GM23338 (cell line): Measurements from ENCODE around the gene PDX1. TPM values are rescaled to one million over a fixed set of nuclear protein-coding genes. Genes with fewer than 3 reads are reported as not detected.
A peak's percentile ranks its signal among the peaks of the same experiment; 100 is the strongest.

Source experiments
- ATAC-seq: fragments of 200-7000 bp; cut with Tn5 transposase; 3 replicates; pipeline ENCODE4 v1.9.1; 2020
- DNase-seq: peaks from one replicate; pipeline ENCODE4 v3.0.0-alpha.2; 2015; ENCODE audit warnings: low spot score
- H2AFZ ChIP-seq: fragments of 200-600 bp; sonication (generic); 2 replicates; pipeline ENCODE4 v1.8.0; 2016; ENCODE audit warnings: antibody characterized with exemption, mild to moderate bottlenecking, moderate library complexity
- H3F3A ChIP-seq: fragments of 200-600 bp; sonication (generic); replicated peaks from 2 replicates; pipeline ENCODE4 v1.8.0; 2017; ENCODE audit warnings: antibody characterized with exemption, mixed run types, low read depth
- H3K27ac ChIP-seq: fragments of 200-600 bp; sonication (generic); 2 replicates; pipeline ENCODE4 v1.6.1; 2016; ENCODE audit warnings: low read depth
- H3K27me3 ChIP-seq: fragments of 200-600 bp; sonication (generic); 2 replicates; pipeline ENCODE4 v1.8.0; 2016; ENCODE audit warnings: mild to moderate bottlenecking, mixed run types, moderate library complexity; ENCODE audit not compliant: insufficient read depth
- H3K36me3 ChIP-seq: fragments of 200-600 bp; sonication (generic); 2 replicates; pipeline ENCODE4 v1.8.0; 2016; ENCODE audit warnings: mild to moderate bottlenecking; ENCODE audit not compliant: insufficient read depth
- H3K4me1 ChIP-seq: fragments of 200-600 bp; sonication (generic); 2 replicates; pipeline ENCODE4 v1.8.0; 2016; ENCODE audit warnings: mild to moderate bottlenecking, moderate library complexity; ENCODE audit not compliant: insufficient read depth
- H3K4me2 ChIP-seq: fragments of 200-600 bp; sonication (generic); 2 replicates; pipeline ENCODE4 v1.7.1; 2017; ENCODE audit warnings: mixed run types
- H3K4me3 ChIP-seq: fragments of 200-600 bp; sonication (generic); 2 replicates; pipeline ENCODE4 v1.6.1; 2016; ENCODE audit warnings: mixed run types
- H3K79me2 ChIP-seq: fragments of 200-600 bp; sonication (generic); replicated peaks from 2 replicates; pipeline ENCODE4 v1.8.0; 2017; ENCODE audit warnings: mild to moderate bottlenecking; ENCODE audit not compliant: insufficient read depth
- H3K9me2 ChIP-seq: fragments of 200-600 bp; sonication (generic); 2 replicates; pipeline ENCODE4 v1.8.0; 2017; ENCODE audit not compliant: insufficient read depth
- H4K20me1 ChIP-seq: fragments of 200-600 bp; sonication (generic); replicated peaks from 2 replicates; pipeline ENCODE4 v1.8.0; 2017; ENCODE audit warnings: mild to moderate bottlenecking; ENCODE audit not compliant: insufficient read depth
- H3K27ac Mint-ChIP-seq: 2 replicates; pipeline ENCODE4 v1.8.0; 2020; ENCODE audit warnings: inconsistent platforms, mild to moderate bottlenecking, moderate library complexity, mixed read lengths
- H3K27me3 Mint-ChIP-seq: 3 replicates; pipeline ENCODE4 v1.8.0; 2022; ENCODE audit warnings: low read depth, mild to moderate bottlenecking, moderate library complexity, mixed read lengths, inconsistent platforms; ENCODE audit not compliant: insufficient read depth, poor library complexity
- H3K36me3 Mint-ChIP-seq: 3 replicates; pipeline ENCODE4 v1.8.0; 2021; ENCODE audit warnings: low read depth, mild to moderate bottlenecking, inconsistent platforms, moderate library complexity, mixed read lengths
- H3K4me1 Mint-ChIP-seq: 3 replicates; pipeline ENCODE4 v1.8.0; 2020; ENCODE audit warnings: mild to moderate bottlenecking, inconsistent platforms, mixed read lengths
- H3K4me3 Mint-ChIP-seq: 3 replicates; pipeline ENCODE4 v1.8.0; 2021; ENCODE audit warnings: moderate library complexity, mild to moderate bottlenecking, inconsistent platforms, mixed read lengths
- H3K9me3 Mint-ChIP-seq: 3 replicates; pipeline ENCODE4 v1.8.0; 2020; ENCODE audit warnings: moderate library complexity, mild to moderate bottlenecking, inconsistent platforms, mixed read lengths
- EZH2 ChIP-seq: fragments of 200-600 bp; sonication (generic); IDR thresholded peaks from one replicate; pipeline ENCODE4 v1.8.0; 2017; ENCODE audit warnings: antibody characterized with exemption, mild to moderate bottlenecking, low read depth; ENCODE audit not compliant: unreplicated experiment
- EZH2phosphoT487 ChIP-seq: fragments of 200-600 bp; sonication (generic); IDR thresholded peaks from one replicate; pipeline ENCODE4 v1.8.1; 2018; ENCODE audit warnings: antibody characterized with exemption; ENCODE audit not compliant: unreplicated experiment
- JUNB ChIP-seq: IDR thresholded peaks from one replicate; pipeline ENCODE4 v1.6.1; 2016; ENCODE audit warnings: antibody characterized with exemption; ENCODE audit not compliant: unreplicated experiment
- NANOG ChIP-seq: IDR thresholded peaks from 2 replicates; pipeline ENCODE4 v1.6.1; 2016; ENCODE audit warnings: antibody characterized with exemption, borderline replicate concordance
- POLR2AphosphoS5 ChIP-seq: IDR thresholded peaks from 2 replicates; pipeline ENCODE4 v1.6.1; 2016; ENCODE audit warnings: antibody characterized with exemption, low read depth
- STAT1 ChIP-seq: IDR thresholded peaks from one replicate; pipeline ENCODE4 v1.6.1; 2016; ENCODE audit warnings: antibody characterized with exemption; ENCODE audit not compliant: unreplicated experiment
- polyA plus RNA-seq: library from polyadenylated mRNA; unstranded; fragments of >200 nt; fragmentation: Nextera tagmentation; extraction: Ambion mirVana; gene quantifications from 2 replicates; pipeline ENCODE4 v1.2.1, GENCODE V29; 2016
- total RNA-seq: library from RNA; depleted of rRNA; stranded (reverse); fragments of >200 nt; shearing (Covaris generic); gene quantifications from 2 replicates; pipeline ENCODE4 v1.2.3, GENCODE V29; 2014
- TF ChIP-seq, protein P1 (sequence below): IDR thresholded peaks from one replicate; pipeline ENCODE4 v1.6.1; 2018; ENCODE audit warnings: antibody characterized with exemption; ENCODE audit not compliant: unreplicated experiment

The PDX1 gene
- total and polyA plus RNA-seq, 2 experiments from 2014 or later = not detected

DNA sequence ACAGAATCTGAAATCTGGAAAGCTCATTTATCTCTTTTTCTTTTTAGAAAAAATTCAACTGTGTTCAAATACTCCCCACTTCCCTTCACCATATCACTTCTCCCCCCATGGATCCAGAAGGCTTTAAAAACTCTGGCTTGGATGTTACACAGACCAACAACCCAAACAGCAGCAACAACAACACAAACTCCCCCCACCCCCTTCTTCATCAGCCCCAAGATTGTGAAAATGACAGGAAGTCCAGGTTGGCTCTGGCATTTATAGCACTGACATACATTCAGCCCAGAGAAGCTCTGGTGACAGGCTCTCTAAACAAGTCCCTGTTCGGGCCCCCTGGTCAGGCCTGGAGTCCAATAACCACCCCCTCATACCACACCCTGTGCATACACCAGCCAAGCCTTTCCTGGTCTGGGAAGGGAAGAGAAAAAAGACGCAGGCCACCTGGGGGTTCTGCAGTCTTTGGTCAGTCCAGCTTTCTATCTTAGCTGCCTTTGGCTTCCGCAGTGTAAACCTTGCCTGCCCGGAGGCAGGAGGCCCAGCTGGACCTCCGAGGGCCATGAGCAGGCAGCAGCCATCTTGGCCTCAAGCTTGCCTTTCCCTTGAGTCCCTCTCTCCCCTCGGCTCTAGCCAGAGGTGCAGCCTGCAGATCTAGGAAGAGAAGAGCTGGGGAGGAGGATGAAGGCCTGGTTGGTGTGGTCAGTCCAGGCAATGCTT, 42.5 kb downstream of the PDX1 start:
- Mint-ChIP-seq H3K27me3 (peaks cover 99% of the 10 kb centered on the region), H3K36me3 (no peaks in the 10 kb centered on the region), H3K9me3 (no peaks in the 10 kb centered on the region; the same call in 2 of the 3 replicates), H3K4me1 (peaks cover 44% of the 10 kb centered on the region), H3K27ac (no peak overlapping the region), H3K4me3 (peak overlapping the region; percentile 60)
- Histone ChIP-seq H3K79me2 (no peaks in the 10 kb centered on the region), H2AFZ (no peak overlapping the region), H4K20me1 (peaks cover 35% of the 10 kb centered on the region), H3K4me3 (peak overlapping the region; percentile 55), H3K9me2 (no peaks in the 10 kb centered on the region), H3K36me3 (no peaks in the 10 kb centered on the region), H3F3A (peaks cover 46% of the 10 kb centered on the region), H3K27me3 (peaks cover 100% of the 10 kb centered on the region), H3K4me2 (peak overlapping the region; percentile 82), H3K27ac (no peak overlapping the region), H3K4me1 (peaks cover 56% of the 10 kb centered on the region)
- DNase-seq (peak; percentile 56), ATAC-seq (no peak)
- peak; percentile 43 for TF ChIP-seq EZH2
- no peak for TF ChIP-seq STAT1

DNA sequence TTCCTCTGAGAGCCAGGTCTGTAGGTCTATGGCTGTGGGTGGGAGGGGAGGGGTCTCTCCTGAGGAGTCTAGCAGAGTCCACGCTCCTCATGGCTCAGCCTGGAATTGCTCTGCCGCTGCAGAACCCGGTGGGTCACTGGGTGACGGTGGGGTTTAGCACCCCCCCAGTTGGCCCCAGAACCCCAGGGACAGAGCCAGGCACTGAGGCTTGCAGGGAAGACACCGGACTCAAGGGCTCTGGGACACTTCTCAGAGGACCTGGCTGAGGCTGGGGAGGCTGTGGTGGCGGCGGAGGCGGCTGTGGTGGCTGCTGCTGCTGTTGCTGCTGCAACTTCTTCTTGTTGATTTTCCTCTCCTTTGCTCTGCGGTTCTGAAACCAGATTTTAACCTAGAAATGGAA, 43.2 kb downstream of the PDX1 start:
- H3K36me3 Mint-ChIP-seq = no peaks in the 10 kb centered on the region; the same call in 2 of the 3 replicates
- Histone ChIP-seq H2AFZ (no peak overlapping the region), H3K36me3 (no peaks in the 10 kb centered on the region), H3K9me2 (no peaks in the 10 kb centered on the region), H4K20me1 (peaks cover 38% of the 10 kb centered on the region), H3K79me2 (no peaks in the 10 kb centered on the region), H3K27me3 (peaks cover 100% of the 10 kb centered on the region), H3F3A (peaks cover 47% of the 10 kb centered on the region), H3K27ac (no peak overlapping the region), H3K4me2 (peak overlapping the region; percentile 82; the same call in 1 of the 2 replicates), H3K4me1 (peaks cover 61% of the 10 kb centered on the region), H3K4me3 (0 out of 2 replicates have a peak overlapping the region, but pooled peaks have one; percentile 55)
- TF ChIP-seq EZH2phosphoT487 (peak; percentile 8), EZH2 (no peak)
- H3K27me3 Mint-ChIP-seq = peaks cover 99% of the 10 kb centered on the region
- ATAC-seq = no peak
- no peak overlapping the region for H3K27ac Mint-ChIP-seq
- no peak for DNase-seq
- H3K9me3 Mint-ChIP-seq = no peaks in the 10 kb centered on the region; the same call in 2 of the 3 replicates
- H3K4me1 Mint-ChIP-seq = peaks cover 51% of the 10 kb centered on the region
- H3K4me3 Mint-ChIP-seq = peak overlapping the region; percentile 30; the same call in 1 of the 3 replicates

DNA sequence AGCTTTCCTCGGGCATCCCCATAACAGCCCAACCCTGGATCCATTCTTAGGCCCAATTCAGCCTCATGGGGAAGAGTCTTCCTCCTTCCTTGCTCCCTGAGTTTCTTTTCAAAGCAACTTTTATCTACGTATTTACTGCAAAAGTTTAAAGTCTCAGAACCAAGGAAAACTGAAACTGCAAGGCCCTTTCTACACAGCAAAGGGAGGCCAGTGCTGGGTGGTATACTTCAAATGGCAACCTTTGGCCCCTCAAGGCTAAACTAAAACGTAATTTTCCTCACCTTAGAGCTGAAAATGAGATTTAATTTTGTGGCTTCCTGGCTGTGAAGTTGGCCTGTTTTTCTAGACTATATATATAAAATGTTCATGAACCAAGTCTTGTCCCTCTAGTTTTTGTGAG, 43.7 kb downstream of the PDX1 start:
- Mint-ChIP-seq H3K27me3 (peaks cover 99% of the 10 kb centered on the region), H3K4me1 (peaks cover 52% of the 10 kb centered on the region), H3K9me3 (no peaks in the 10 kb centered on the region; the same call in 2 of the 3 replicates), H3K36me3 (no peaks in the 10 kb centered on the region; the same call in 2 of the 3 replicates), H3K27ac (no peak overlapping the region), H3K4me3 (no peak overlapping the region; the same call in 2 of the 3 replicates)
- Histone ChIP-seq H3K27me3 (peaks cover 100% of the 10 kb centered on the region), H3K4me2 (no peak overlapping the region; the same call in 1 of the 2 replicates), H3K27ac (no peak overlapping the region), H3K36me3 (no peaks in the 10 kb centered on the region), H3K79me2 (no peaks in the 10 kb centered on the region), H4K20me1 (peaks cover 35% of the 10 kb centered on the region), H3K9me2 (no peaks in the 10 kb centered on the region), H2AFZ (no peak overlapping the region), H3K4me3 (0 out of 2 replicates have a peak overlapping the region, but pooled peaks have one; percentile 55), H3F3A (peaks cover 47% of the 10 kb centered on the region), H3K4me1 (peaks cover 61% of the 10 kb centered on the region)
- no peak for DNase-seq
- ATAC-seq = no peak
- TF ChIP-seq NANOG = no peak
- no peak for TF ChIP-seq STAT1
- no peak for TF ChIP-seq EZH2phosphoT487
- TF ChIP-seq, protein P1, sequence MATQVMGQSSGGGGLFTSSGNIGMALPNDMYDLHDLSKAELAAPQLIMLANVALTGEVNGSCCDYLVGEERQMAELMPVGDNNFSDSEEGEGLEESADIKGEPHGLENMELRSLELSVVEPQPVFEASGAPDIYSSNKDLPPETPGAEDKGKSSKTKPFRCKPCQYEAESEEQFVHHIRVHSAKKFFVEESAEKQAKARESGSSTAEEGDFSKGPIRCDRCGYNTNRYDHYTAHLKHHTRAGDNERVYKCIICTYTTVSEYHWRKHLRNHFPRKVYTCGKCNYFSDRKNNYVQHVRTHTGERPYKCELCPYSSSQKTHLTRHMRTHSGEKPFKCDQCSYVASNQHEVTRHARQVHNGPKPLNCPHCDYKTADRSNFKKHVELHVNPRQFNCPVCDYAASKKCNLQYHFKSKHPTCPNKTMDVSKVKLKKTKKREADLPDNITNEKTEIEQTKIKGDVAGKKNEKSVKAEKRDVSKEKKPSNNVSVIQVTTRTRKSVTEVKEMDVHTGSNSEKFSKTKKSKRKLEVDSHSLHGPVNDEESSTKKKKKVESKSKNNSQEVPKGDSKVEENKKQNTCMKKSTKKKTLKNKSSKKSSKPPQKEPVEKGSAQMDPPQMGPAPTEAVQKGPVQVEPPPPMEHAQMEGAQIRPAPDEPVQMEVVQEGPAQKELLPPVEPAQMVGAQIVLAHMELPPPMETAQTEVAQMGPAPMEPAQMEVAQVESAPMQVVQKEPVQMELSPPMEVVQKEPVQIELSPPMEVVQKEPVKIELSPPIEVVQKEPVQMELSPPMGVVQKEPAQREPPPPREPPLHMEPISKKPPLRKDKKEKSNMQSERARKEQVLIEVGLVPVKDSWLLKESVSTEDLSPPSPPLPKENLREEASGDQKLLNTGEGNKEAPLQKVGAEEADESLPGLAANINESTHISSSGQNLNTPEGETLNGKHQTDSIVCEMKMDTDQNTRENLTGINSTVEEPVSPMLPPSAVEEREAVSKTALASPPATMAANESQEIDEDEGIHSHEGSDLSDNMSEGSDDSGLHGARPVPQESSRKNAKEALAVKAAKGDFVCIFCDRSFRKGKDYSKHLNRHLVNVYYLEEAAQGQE = no peak
- no peak for TF ChIP-seq JUNB
- TF ChIP-seq POLR2AphosphoS5 = no peak
- TF ChIP-seq EZH2 = no peak
